ENCODE results near the gene PTGR3.

GRCh38 chr18:75216911-75217689 lies 8.2 kb upstream of the PTGR3 start:
- TF ChIP-seq CTCF (IDR thresholded peaks at IDR 0.05) (no peak), POLR2A (IDR thresholded peaks at IDR 0.05) (no peak)

Data from body of pancreas (tissue), 4 donors.